Hematopoietic multipotent progenitor cell treated with erythropoietin and hydrocortisone succinate and interleukin-3 and kit ligand, for 15 days (in vitro differentiated cells): ENCODE data around the gene SLC1A4.

Experiments used
- DNase-seq: peaks from one replicate; pipeline ENCODE4 v3.0.0-alpha.2; 2015; ENCODE audit warnings: low spot score

Gene SLC1A4

GRCh38 chr2:65054749-65055421, 65.7 kb downstream of the SLC1A4 start:
- DNase-seq, result no peak

GRCh38 chr2:65055422-65056214, 66.4 kb downstream of the SLC1A4 start:
- no peak for DNase-seq

- peak; percentile 98 for DNase-seq
These were observed 67.2 kb downstream of the SLC1A4 start, which contains the start of gene CEP68 for GRCh38 chr2:65056215-65057053. TSS of gene CEP68 (plus strand) at chr2:65056416. CDS start at chr2:65069445, 13,029 bp downstream.

- DNase-seq, result no peak
These were observed 67.8 kb downstream of the SLC1A4 start for GRCh38 chr2:65057054-65057375.

GRCh38 chr2:65057391-65058052, 68.3 kb downstream of the SLC1A4 start:
- DNase-seq, result peak; percentile 4

GRCh38 chr2:65059071-65059470, 69.9 kb downstream of the SLC1A4 start:
- DNase-seq, result no peak

- no peak for DNase-seq
These were observed 72.1 kb downstream of the SLC1A4 start for GRCh38 chr2:65061146-65061909.

- DNase-seq, result no peak
These were observed 72.7 kb downstream of the SLC1A4 start for GRCh38 chr2:65061910-65062339.

GRCh38 chr2:65062843-65063825, 73.9 kb downstream of the SLC1A4 start:
- DNase-seq, result no peak

GRCh38 chr2:65064728-65065552, 75.7 kb downstream of the SLC1A4 start:
- DNase-seq, result peak; percentile 68

- DNase-seq, result no peak
These were observed 78.8 kb downstream of the SLC1A4 start for GRCh38 chr2:65067806-65068553.

GRCh38 chr2:65069439-65069824, 80.2 kb downstream of the SLC1A4 start:
- DNase-seq, result no peak

- DNase-seq, result no peak
These were observed 81.1 kb downstream of the SLC1A4 start for GRCh38 chr2:65070172-65070830.

- no peak for DNase-seq
These were observed 81.7 kb downstream of the SLC1A4 start for GRCh38 chr2:65070856-65071255.

GRCh38 chr2:65071499-65072180, 82.4 kb downstream of the SLC1A4 start:
- DNase-seq, result no peak

- no peak for DNase-seq
These were observed 83.2 kb downstream of the SLC1A4 start for GRCh38 chr2:65072181-65072970.
